Transverse colon (tissue), 3 donors: ENCODE data around the gene USP5.

Experiments
- EP300 ChIP-seq: sonication (generic); formaldehyde crosslinking; IDR thresholded peaks from one replicate; pipeline ENCODE4 v1.6.1; 2017; ENCODE audit warnings: antibody characterized with exemption, low read depth
- POLR2A ChIP-seq: fragments of 450-650 bp; IDR thresholded peaks from one replicate; pipeline ENCODE4 v1.6.1; 2016; ENCODE audit warnings: antibody characterized with exemption, mild to moderate bottlenecking, moderate library complexity
- TF ChIP-seq, protein P1 (sequence below), 5 experiments: fragments of 200-600 bp in 3 of 5; fragments of 450-650 bp in 2 of 5; sonication (generic) in 3 of 5; IDR thresholded peaks; 1 replicate in 2 of 5; 2 replicates in 3 of 5; pipeline ENCODE4 v1.5.1; 2016 to 2017; ENCODE audit warnings: antibody characterized with exemption in 5 of 5, inconsistent platforms in 3 of 5, mild to moderate bottlenecking in 2 of 5, moderate library complexity in 1 of 5

- TF ChIP-seq, protein P1, sequence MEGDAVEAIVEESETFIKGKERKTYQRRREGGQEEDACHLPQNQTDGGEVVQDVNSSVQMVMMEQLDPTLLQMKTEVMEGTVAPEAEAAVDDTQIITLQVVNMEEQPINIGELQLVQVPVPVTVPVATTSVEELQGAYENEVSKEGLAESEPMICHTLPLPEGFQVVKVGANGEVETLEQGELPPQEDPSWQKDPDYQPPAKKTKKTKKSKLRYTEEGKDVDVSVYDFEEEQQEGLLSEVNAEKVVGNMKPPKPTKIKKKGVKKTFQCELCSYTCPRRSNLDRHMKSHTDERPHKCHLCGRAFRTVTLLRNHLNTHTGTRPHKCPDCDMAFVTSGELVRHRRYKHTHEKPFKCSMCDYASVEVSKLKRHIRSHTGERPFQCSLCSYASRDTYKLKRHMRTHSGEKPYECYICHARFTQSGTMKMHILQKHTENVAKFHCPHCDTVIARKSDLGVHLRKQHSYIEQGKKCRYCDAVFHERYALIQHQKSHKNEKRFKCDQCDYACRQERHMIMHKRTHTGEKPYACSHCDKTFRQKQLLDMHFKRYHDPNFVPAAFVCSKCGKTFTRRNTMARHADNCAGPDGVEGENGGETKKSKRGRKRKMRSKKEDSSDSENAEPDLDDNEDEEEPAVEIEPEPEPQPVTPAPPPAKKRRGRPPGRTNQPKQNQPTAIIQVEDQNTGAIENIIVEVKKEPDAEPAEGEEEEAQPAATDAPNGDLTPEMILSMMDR (IDR thresholded peaks at IDR 0.05), result no peak
- TF ChIP-seq POLR2A (no peak), EP300 (no peak)
These were observed 29.4 kb upstream of the USP5 start for GRCh38 chr12:6822426-6823135.
